Measurements from ENCODE around the gene VPS8.
"Not testable (repeated sequence)": the region's sequence is repeated elsewhere in the genome, so short reads cannot be mapped to it uniquely, and the experiment has no call there.

Gene VPS8

DNA sequence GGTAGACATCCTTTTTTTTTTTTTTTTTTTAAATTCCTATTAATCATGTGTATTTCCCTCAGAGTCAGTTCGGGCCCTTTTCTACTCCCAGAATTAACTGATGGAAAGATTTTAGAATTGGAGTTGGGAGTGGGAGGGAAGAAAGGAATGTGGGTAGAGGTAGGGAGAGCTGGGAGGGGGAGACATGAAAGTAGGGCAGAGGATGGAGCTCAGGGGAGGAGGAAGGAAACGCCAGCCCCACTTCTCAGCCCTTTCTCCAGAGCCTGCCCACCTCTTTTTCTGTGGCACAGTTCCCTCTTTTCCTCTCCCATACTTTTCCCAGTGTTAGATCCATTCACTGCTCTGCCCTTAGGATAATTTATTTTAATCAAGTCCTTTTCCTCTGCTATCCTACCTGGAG, 129.4 kb downstream of the VPS8 start:
- no peak for DNase-seq (ENCODE audit: low read depth)
- H3K4me3 ChIP-seq (ENCODE audit: low read depth, low read length), result no peak overlapping the region
- no peak for TF ChIP-seq CTCF (IDR thresholded peaks at IDR 0.05; ENCODE audit: low read depth, low read length, missing control alignments)

DNA sequence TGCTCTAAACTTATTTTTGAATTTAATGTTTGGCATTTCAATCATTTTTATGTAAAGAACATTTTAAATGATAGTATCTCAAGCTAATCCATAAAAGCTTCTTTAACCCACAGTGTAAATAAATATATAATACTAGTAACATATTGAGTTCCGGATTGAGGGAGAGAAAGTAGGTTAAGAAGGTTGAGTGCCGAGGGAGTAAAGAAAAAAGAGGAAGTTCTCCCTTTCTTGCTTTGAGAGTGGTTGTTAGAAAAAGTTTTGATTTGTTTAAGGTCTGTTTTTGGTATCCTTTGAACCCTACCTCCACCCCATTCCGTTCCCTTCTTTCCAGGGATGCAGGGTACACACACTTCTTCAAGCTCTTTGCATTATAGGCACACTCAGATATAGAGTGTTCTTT, 130.8 kb downstream of the VPS8 start:
- DNase-seq (ENCODE audit: low read depth), result no peak
- TF ChIP-seq CTCF (IDR thresholded peaks at IDR 0.05; ENCODE audit: low read depth, low read length, missing control alignments), result no peak
- H3K4me3 ChIP-seq (ENCODE audit: low read depth, low read length), result no peak overlapping the region

DNA sequence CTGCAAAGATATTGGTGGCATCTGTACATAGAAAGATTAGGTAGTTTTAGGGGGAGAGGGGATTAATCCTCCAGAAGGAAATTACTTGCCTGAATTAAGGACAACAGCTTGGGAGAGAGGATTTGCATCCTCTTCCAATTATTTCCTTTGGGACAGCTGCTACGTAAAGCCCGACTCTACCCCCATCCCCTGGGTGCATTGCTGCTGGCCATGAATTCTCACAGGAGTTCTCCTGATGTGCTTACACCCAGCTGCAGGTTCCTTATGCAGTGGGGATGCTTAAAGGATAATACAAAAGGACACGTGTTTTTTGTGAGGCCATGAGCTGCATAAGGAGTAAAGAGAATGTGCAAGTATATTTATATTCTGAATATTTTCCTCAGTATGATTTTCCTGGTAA, 132.3 kb downstream of the VPS8 start:
- no peak overlapping the region for H3K4me3 ChIP-seq (ENCODE audit: low read depth, low read length)
- DNase-seq (ENCODE audit: low read depth), result no peak
- TF ChIP-seq CTCF (IDR thresholded peaks at IDR 0.05; ENCODE audit: low read depth, low read length, missing control alignments), result no peak

- no peak for TF ChIP-seq CTCF (IDR thresholded peaks at IDR 0.05; ENCODE audit: low read depth, low read length, missing control alignments)
- no peak for DNase-seq (ENCODE audit: low read depth)
- no peak overlapping the region for H3K4me3 ChIP-seq (ENCODE audit: low read depth, low read length)
Observed at GRCh38 chr3:184945886-184946625, 134.1 kb downstream of the VPS8 start.

DNA sequence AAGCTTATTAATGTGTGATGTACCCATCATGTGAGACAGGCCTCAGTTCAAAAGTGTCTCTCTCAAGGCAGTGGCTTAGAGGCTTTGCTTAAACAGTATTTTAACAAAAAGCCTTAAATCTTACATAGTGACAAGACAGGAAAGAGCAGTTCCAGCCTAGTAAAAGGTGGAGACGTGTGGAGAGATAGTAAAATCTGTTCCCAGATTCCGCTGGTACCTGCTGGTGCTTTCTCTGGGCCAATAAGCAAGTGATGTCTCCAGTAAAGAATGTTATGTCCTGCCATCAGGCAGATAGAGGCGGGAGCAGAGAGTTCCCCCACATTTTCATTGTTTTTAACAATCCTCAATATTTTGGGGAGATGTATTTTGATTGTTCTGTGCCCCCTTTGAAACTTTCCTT, 135.0 kb downstream of the VPS8 start:
- no peak for TF ChIP-seq CTCF (IDR thresholded peaks at IDR 0.05; ENCODE audit: low read depth, low read length, missing control alignments)
- no peak overlapping the region for H3K4me3 ChIP-seq (ENCODE audit: low read depth, low read length)
- no peak for DNase-seq (ENCODE audit: low read depth)

- DNase-seq (ENCODE audit: low read depth), result no peak
- no peak for TF ChIP-seq CTCF (IDR thresholded peaks at IDR 0.05; ENCODE audit: low read depth, low read length, missing control alignments)
- no peak overlapping the region for H3K4me3 ChIP-seq (ENCODE audit: low read depth, low read length)
Observed at GRCh38 chr3:184949251-184949965, 137.4 kb downstream of the VPS8 start.

- H3K4me3 ChIP-seq (ENCODE audit: low read depth, low read length); DNase-seq (ENCODE audit: low read depth): not testable (repeated sequence)
Observed at GRCh38 chr3:184950816-184951215, 138.8 kb downstream of the VPS8 start.

All from GM12864 (cell line).